Endothelial cell of umbilical vein (primary cell): Measurements from ENCODE around the gene RAB3B. TPM values are rescaled to one million over a fixed set of nuclear protein-coding genes. Genes with fewer than 3 reads are reported as not detected.
A peak's percentile ranks its signal among the peaks of the same experiment; 100 is the strongest.

Experiments
- BruUV-seq: library from RNA; stranded (reverse); fragments of 400-500 nt; replicated peaks from 2 replicates; lab custom pipeline; 2021; lab: Mats Ljungman, UMichigan
- CTCF ChIA-PET: fragments of 300-600, 350-600 bp; sonication (Branson Sonifier 250); formaldehyde crosslinking; loops from one replicate; lab custom pipeline; 2021; ENCODE audit warnings: antibody characterized with exemption, inconsistent platforms; lab: Charles Lee
- POLR2A ChIA-PET: fragments of 300-600, 350-600 bp; sonication (Branson Sonifier 250); formaldehyde crosslinking; loops from one replicate; lab custom pipeline; 2021; ENCODE audit warnings: antibody characterized with exemption, inconsistent platforms; lab: Charles Lee
- DNase-seq: peaks from one replicate; pipeline ENCODE4 v3.0.0-alpha.2; 2011; ENCODE audit warnings: low read depth, low spot score
- FAIRE-seq: peaks from 2 replicates; lab custom pipeline; 2011; peaks lifted over from hg19 to GRCh38; lab: Jason Lieb, UNC
- H2AFZ ChIP-seq: 2 replicates; pipeline ENCODE4 v1.6.0; 2012; ENCODE audit warnings: low read depth, low read length, control low read depth, inconsistent platforms
- H3K27ac ChIP-seq: 2 replicates; pipeline ENCODE4 v1.5.1; 2011; ENCODE audit warnings: low read depth, mild to moderate bottlenecking, control low read depth, low read length, moderate library complexity; ENCODE audit not compliant: insufficient read depth
- H3K27me3 ChIP-seq, 2 experiments: 2 replicates each; pipeline versions ENCODE4 v1.6.0 to v1.6.1; 2011; ENCODE audit warnings: low read length in 2 of 2, mixed read lengths in 1 of 2; ENCODE audit not compliant: control insufficient read depth in 2 of 2, insufficient read depth in 2 of 2
- H3K36me3 ChIP-seq, 2 experiments: 2 replicates in 1 of 2; 3 replicates in 1 of 2; pipeline ENCODE4 v1.5.1; 2011; ENCODE audit warnings: low read length in 2 of 2, mild to moderate bottlenecking in 1 of 2, moderate library complexity in 1 of 2; ENCODE audit not compliant: control insufficient read depth in 2 of 2, insufficient read depth in 2 of 2; ENCODE audit errors: extremely low read depth in 1 of 2
- H3K4me1 ChIP-seq: 3 replicates; pipeline ENCODE4 v1.5.1; 2011; ENCODE audit warnings: mild to moderate bottlenecking, low read length; ENCODE audit not compliant: control insufficient read depth, insufficient read depth; ENCODE audit errors: extremely low read depth
- H3K4me2 ChIP-seq: 2 replicates; pipeline ENCODE4 v1.6.1; 2011; ENCODE audit warnings: low read length, control low read depth, mixed read lengths; ENCODE audit not compliant: insufficient read depth
- H3K4me3 ChIP-seq, 3 experiments: fragments of 200-600 bp in 1 of 3; sonication (generic), shearing (Covaris generic) in 1 of 3; replicated peaks in 1 of 3; 2 replicates each; pipeline ENCODE4 v1.5.1; 2011 to 2016; ENCODE audit warnings: control low read depth in 3 of 3, low read length in 3 of 3, mild to moderate bottlenecking in 2 of 3, inconsistent platforms in 1 of 3, low read depth in 1 of 3, moderate library complexity in 1 of 3; ENCODE audit not compliant: insufficient read depth in 1 of 3
- H3K79me2 ChIP-seq: 2 replicates; pipeline ENCODE4 v1.6.0; 2012; ENCODE audit warnings: low read length, inconsistent platforms; ENCODE audit not compliant: control insufficient read depth, insufficient read depth
- H3K9ac ChIP-seq: replicated peaks from 2 replicates; pipeline ENCODE3; 2011; ENCODE audit warnings: low read length, control low read depth; ENCODE audit not compliant: insufficient read depth; ENCODE audit errors: extremely low read depth
- H3K9me1 ChIP-seq: replicated peaks from 3 replicates; pipeline ENCODE4 v1.6.0; 2011; ENCODE audit warnings: mild to moderate bottlenecking, low read length; ENCODE audit not compliant: control insufficient read depth, insufficient read depth; ENCODE audit errors: extremely low read depth
- H3K9me3 ChIP-seq: replicated peaks from 2 replicates; pipeline ENCODE4 v1.5.1; 2012; ENCODE audit warnings: low read length, inconsistent platforms; ENCODE audit not compliant: control insufficient read depth, insufficient read depth
- H4K20me1 ChIP-seq: replicated peaks from 2 replicates; pipeline ENCODE3; 2011; ENCODE audit warnings: mild to moderate bottlenecking, low read length; ENCODE audit not compliant: control insufficient read depth, insufficient read depth; ENCODE audit errors: extremely low read depth
- EZH2 ChIP-seq: IDR thresholded peaks from 2 replicates; pipeline ENCODE4 v1.6.1; 2012; ENCODE audit warnings: borderline replicate concordance, low read depth, mild to moderate bottlenecking, moderate library complexity, low read length, inconsistent platforms; ENCODE audit not compliant: severe bottlenecking
- FOS ChIP-seq: IDR thresholded peaks from 2 replicates; pipeline ENCODE4 v1.6.1; 2011; ENCODE audit warnings: mild to moderate bottlenecking, low read length, moderate library complexity, borderline replicate concordance; ENCODE audit not compliant: insufficient read depth
- GATA2 ChIP-seq: IDR thresholded peaks from 2 replicates; pipeline ENCODE4 v1.7.0; 2011; ENCODE audit warnings: low read depth, mild to moderate bottlenecking, moderate library complexity, mixed read lengths, low read length; ENCODE audit not compliant: insufficient read length, insufficient read depth
- MYC ChIP-seq: IDR thresholded peaks from one replicate; pipeline ENCODE4 v1.6.1; 2011; ENCODE audit warnings: mild to moderate bottlenecking, low read depth, low read length
- POLR2A ChIP-seq: IDR thresholded peaks from 2 replicates; pipeline ENCODE4 v1.6.1; 2012; ENCODE audit warnings: low read depth, mild to moderate bottlenecking, control low read depth, low read length
- dilution Hi-C: fragments of 300-500 bp; cut with MboI; formaldehyde crosslinking; loops from one replicate; pipeline ENCODE4 v1.15.0; 2019; ENCODE audit warnings: low sequenced_read_pairs; ENCODE audit not compliant: extremely low pct_ligation_motif_present
- intact Hi-C: fragments of 100-400 bp; cut with micrococcal nuclease; formaldehyde crosslinking; loops from one replicate; pipeline ENCODE4 v1.10.0; 2022
- polyA plus RNA-seq, 4 experiments: library from polyadenylated mRNA; depleted of rRNA in 3 of 4; stranded (reverse) in 3 of 4; unstranded in 1 of 4; fragments of >200 nt; gene quantifications; 2 replicates each; pipeline versions ENCODE4 v1.2.1 to v1.2.3, GENCODE V29; 2011 to 2012; ENCODE audit warnings: missing spikeins in 1 of 4
- total RNA-seq: library from RNA; stranded (reverse); gene quantifications from 2 replicates; pipeline ENCODE4 v1.2.3, GENCODE V29; 2021

The RAB3B gene
- total and polyA plus RNA-seq, 2 donors (not counting 3 experiments of a cell fraction or from before 2014, with no cell fraction given): 4.1 to 10.4 TPM

GRCh38 chr1:51899022-51899421 lies 91.5 kb downstream of the RAB3B start:
- Histone ChIP-seq H3K9me1 (no peaks in the 10 kb centered on the region), H3K79me2 (no peaks in the 10 kb centered on the region), H3K9me3 (no peaks in the 10 kb centered on the region), H3K36me3 (no peaks in the 10 kb centered on the region), H3K4me1 (peaks cover 23% of the 10 kb centered on the region), H3K4me2 (no peak overlapping the region), H3K4me3 (no peak overlapping the region), H3K27ac (peak overlapping the region; percentile 93), H4K20me1 (no peaks in the 10 kb centered on the region), H3K27me3 (no peaks in the 10 kb centered on the region), H2AFZ (no peak overlapping the region), H3K9ac (no peak overlapping the region)
- POLR2A ChIA-PET: no interaction called here
- CTCF ChIA-PET: interaction anchor here (1.5 to 3.9 kb wide), 5 partner anchors 15 to 102 kb away, joined by 5 to 66 read pairs (median 31); no protein-coding TSS in a partner anchor
- intact Hi-C loops (loop anchor here (5.0 to 10.0 kb wide), 3 partner anchors 226 to 798 kb away; partner anchors contain the start of gene COA7), dilution Hi-C loops (no loop called here)
- DNase-seq: no peak
- no TSS peak for BruUV-seq
- TF ChIP-seq EZH2 (no peak), MYC (no peak), FOS (no peak), POLR2A (no peak)
- no peak for FAIRE-seq

DNA sequence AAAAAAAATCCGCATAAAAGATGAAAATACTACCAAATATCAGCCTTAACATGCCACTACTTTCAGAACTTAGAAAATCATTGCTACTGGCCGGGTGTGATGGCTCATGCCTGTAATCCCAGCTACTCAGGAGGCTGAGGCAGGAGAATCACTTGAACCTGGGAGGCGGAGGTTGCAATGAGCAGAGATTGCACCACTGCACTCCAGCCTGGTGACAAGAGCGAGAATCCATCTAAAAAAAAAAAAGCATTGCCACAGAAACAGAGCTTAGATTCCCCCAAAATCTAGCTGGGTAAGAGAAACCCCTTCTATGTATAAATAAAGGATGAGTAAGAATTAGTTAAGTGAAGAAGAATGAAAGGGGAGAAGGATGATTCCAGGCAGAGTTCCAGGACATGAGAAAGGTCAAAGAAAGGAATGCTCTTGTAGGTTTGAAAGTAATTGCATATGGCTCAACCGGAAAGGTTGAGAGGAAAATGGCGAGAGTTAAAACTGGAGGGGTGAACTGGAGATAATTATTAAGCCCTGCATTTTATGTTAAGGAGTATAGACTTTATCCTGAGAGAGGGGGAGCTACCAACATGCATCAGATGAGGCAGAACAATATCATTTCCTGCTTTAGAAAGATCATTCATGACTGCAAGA lies 92.3 kb downstream of the RAB3B start:
- H2AFZ ChIP-seq: peak overlapping the region; percentile 72
- no peaks in the 10 kb centered on the region for H3K27me3 ChIP-seq
- POLR2A ChIA-PET: interaction anchor here (0.5 kb wide), 1 partner anchor 148 kb away, joined by 4 read pairs; no protein-coding TSS in a partner anchor
- dilution Hi-C loops (no loop called here), intact Hi-C loops (loop anchor here (5.0 to 10.0 kb wide), 3 partner anchors 227 to 799 kb away; partner anchors contain the start of gene COA7)
- FAIRE-seq: no peak
- no peaks in the 10 kb centered on the region for H3K9me1 ChIP-seq
- peak overlapping the region; percentile 93 for H3K27ac ChIP-seq
- BruUV-seq: TSS peak; percentile 64
- DNase-seq: peak; percentile 48
- CTCF ChIA-PET: interaction anchor here (0.8 to 3.9 kb wide), 17 partner anchors 8 to 451 kb away, joined by 3 to 66 read pairs (median 9); partner anchors contain the start of genes KTI12, NRDC and RAB3B
- H3K4me2 ChIP-seq: peak overlapping the region; percentile 71
- H3K9me3 ChIP-seq: no peaks in the 10 kb centered on the region
- H4K20me1 ChIP-seq: no peaks in the 10 kb centered on the region
- H3K36me3 ChIP-seq: no peaks in the 10 kb centered on the region
- no peak overlapping the region for H3K4me3 ChIP-seq
- H3K9ac ChIP-seq: peak overlapping the region; percentile 43
- H3K79me2 ChIP-seq: no peaks in the 10 kb centered on the region
- no peak for TF ChIP-seq GATA2
- TF ChIP-seq FOS: peak; percentile 37
- peaks cover 23% of the 10 kb centered on the region for H3K4me1 ChIP-seq
